Activated CD4-positive, alpha-beta T cell treated with anti-CD3 and anti-CD28 coated beads for 36 hours (primary cell): ENCODE measurements around the gene KHK. TPM values are rescaled to one million over a fixed set of nuclear protein-coding genes. Genes with fewer than 3 reads are reported as not detected.
A peak's percentile ranks its signal among the peaks of the same experiment; 100 is the strongest.
"Not testable (repeated sequence)": the region's sequence is repeated elsewhere in the genome, so short reads cannot be mapped to it uniquely, and the experiment has no call there.

ENCODE experiments used
- ATAC-seq: fragments of 200-7000 bp; cut with Tn5 transposase; one replicate; pipeline ENCODE4 v1.10.0; 2021; ENCODE audit warnings: mild to moderate bottlenecking, moderate library complexity
- CTCF ChIA-PET: fragments of 350-600 bp; sonication (Branson Sonifier 250); formaldehyde crosslinking; loops from one replicate; lab custom pipeline; 2021; ENCODE audit warnings: antibody characterized with exemption; lab: Charles Lee
- POLR2A ChIA-PET: fragments of 350-600 bp; sonication (Branson Sonifier 250); formaldehyde crosslinking; loops from one replicate; lab custom pipeline; 2021; ENCODE audit warnings: antibody characterized with exemption, inconsistent platforms; lab: Charles Lee
- DNase-seq: peaks from one replicate; pipeline ENCODE4 v3.0.0-alpha.2; 2020
- H3K27ac Mint-ChIP-seq: one replicate; pipeline ENCODE4 v1.8.0; 2021; ENCODE audit warnings: mixed read lengths
- H3K27me3 Mint-ChIP-seq: one replicate; pipeline ENCODE4 v1.8.0; 2021; ENCODE audit warnings: mixed read lengths
- H3K36me3 Mint-ChIP-seq: one replicate; pipeline ENCODE4 v1.8.0; 2021; ENCODE audit warnings: low read depth, mixed read lengths
- H3K4me1 Mint-ChIP-seq: one replicate; pipeline ENCODE4 v1.8.0; 2021; ENCODE audit warnings: mixed read lengths
- H3K4me3 Mint-ChIP-seq: one replicate; pipeline ENCODE4 v1.8.0; 2021; ENCODE audit warnings: mild to moderate bottlenecking, moderate library complexity, mixed read lengths
- H3K9me3 Mint-ChIP-seq: one replicate; pipeline ENCODE4 v1.8.0; 2021; ENCODE audit warnings: low read depth, mixed read lengths
- intact Hi-C, 2 experiments: fragments of 100-400 bp; cut with DNase I in 1 of 2; cut with micrococcal nuclease in 1 of 2; formaldehyde crosslinking; loops; one replicate each; pipeline versions ENCODE4 v1.14.2 to v1.15.1; 2022 to 2024; cut with DNase I, micrococcal nuclease
- total RNA-seq, 2 experiments: library from RNA; stranded (reverse); gene quantifications; one replicate each; pipeline ENCODE4 v1.2.3, GENCODE V29; 2021

The KHK gene
- total RNA-seq, 2 experiments from 2014 or later, result 10.6 to 12.7 TPM

GRCh38 chr2:27095745-27096651 lies 9.4 kb downstream of the KHK start:
- POLR2A ChIA-PET, result no interaction called here

GRCh38 chr2:27096748-27097297 lies 10.3 kb downstream of the KHK start:
- intact Hi-C loops, result loop anchor here (1.0 to 5.0 kb wide), 4 partner anchors 95 to 205 kb away; partner anchors contain the start of genes ATRAID (in 2 of the 2) and SLC5A6 (in 2 of the 2)
- POLR2A ChIA-PET, result interaction anchor here (0.6 kb wide), 1 partner anchor 95 kb away, joined by 4 read pairs; no protein-coding TSS in a partner anchor

More at GRCh38 chr2:27095745-27096651, 9.4 kb downstream of the KHK start:
- peak overlapping the region; percentile 30 for H3K27ac Mint-ChIP-seq
- intact Hi-C loops, result loop anchor here (1.0 to 5.0 kb wide), 4 partner anchors 96 to 206 kb away; partner anchors contain the start of genes ATRAID (in 2 of the 2) and SLC5A6 (in 2 of the 2)
- peak; percentile 72 for DNase-seq
- peak overlapping the region; percentile 35 for H3K4me3 Mint-ChIP-seq
- H3K27me3 Mint-ChIP-seq, result no peaks in the 10 kb centered on the region
- no peaks in the 10 kb centered on the region for H3K9me3 Mint-ChIP-seq
- CTCF ChIA-PET, result interaction anchor here (0.6 to 2.7 kb wide), 11 partner anchors 9 to 227 kb away, joined by 3 to 18 read pairs (median 3); partner anchors contain the start of genes KHK and OST4
- H3K36me3 Mint-ChIP-seq, result peaks cover 6% of the 10 kb centered on the region
- peaks cover 10% of the 10 kb centered on the region for H3K4me1 Mint-ChIP-seq
- peak; percentile 98 for ATAC-seq

GRCh38 chr2:27097341-27097740 lies 10.8 kb downstream of the KHK start:
- intact Hi-C loops, result loop anchor here in 1 of 2 experiments (5.0 kb wide), 3 partner anchors 95 to 205 kb away; partner anchors contain the start of genes ATRAID and SLC5A6
- no peak overlapping the region for H3K27ac Mint-ChIP-seq
- no peak for ATAC-seq
- H3K4me3 Mint-ChIP-seq, result no peak overlapping the region
- DNase-seq, result no peak
- POLR2A ChIA-PET, result no interaction called here
- peaks cover 6% of the 10 kb centered on the region for H3K36me3 Mint-ChIP-seq
- H3K9me3 Mint-ChIP-seq, result no peaks in the 10 kb centered on the region
- H3K27me3 Mint-ChIP-seq, result no peaks in the 10 kb centered on the region
- CTCF ChIA-PET, result interaction anchor here (1.0 to 4.1 kb wide), 10 partner anchors 10 to 206 kb away, joined by 3 to 23 read pairs (median 6); partner anchors contain the start of genes KHK and TRIM54
- H3K4me1 Mint-ChIP-seq, result peaks cover 10% of the 10 kb centered on the region

More at GRCh38 chr2:27096748-27097297, 10.3 kb downstream of the KHK start:
- ATAC-seq, result no peak
- no peak for DNase-seq
- no peaks in the 10 kb centered on the region for H3K27me3 Mint-ChIP-seq
- H3K36me3 Mint-ChIP-seq, result peaks cover 6% of the 10 kb centered on the region
- CTCF ChIA-PET, result interaction anchor here (0.6 to 2.7 kb wide), 10 partner anchors 10 to 207 kb away, joined by 3 to 18 read pairs (median 4); partner anchors contain the start of gene KHK
- no peak overlapping the region for H3K27ac Mint-ChIP-seq
- peaks cover 10% of the 10 kb centered on the region for H3K4me1 Mint-ChIP-seq
- H3K4me3 Mint-ChIP-seq, result no peak overlapping the region
- no peaks in the 10 kb centered on the region for H3K9me3 Mint-ChIP-seq

GRCh38 chr2:27099334-27099955 lies 12.9 kb downstream of the KHK start:
- Mint-ChIP-seq H3K27ac (no peak overlapping the region), H3K27me3 (no peaks in the 10 kb centered on the region), H3K4me1 (peaks cover 10% of the 10 kb centered on the region), H3K9me3 (no peaks in the 10 kb centered on the region), H3K4me3 (no peak overlapping the region), H3K36me3 (peaks cover 6% of the 10 kb centered on the region)
- CTCF ChIA-PET, result interaction anchor here (0.5 to 4.1 kb wide), 16 partner anchors 10 to 204 kb away, joined by 3 to 23 read pairs (median 3); partner anchors contain the start of genes CAD, KHK, TCF23 and TRIM54
- no peak for DNase-seq
- no peak for ATAC-seq
- POLR2A ChIA-PET, result no interaction called here
- intact Hi-C loops, result loop anchor here in 1 of 2 experiments (5.0 kb wide), 3 partner anchors 93 to 203 kb away; partner anchors contain the start of genes ATRAID and SLC5A6

- Mint-ChIP-seq H3K27ac (no peak overlapping the region), H3K4me3 (no peak overlapping the region), H3K4me1 (peaks cover 10% of the 10 kb centered on the region), H3K27me3 (no peaks in the 10 kb centered on the region), H3K36me3 (peaks cover 6% of the 10 kb centered on the region), H3K9me3 (no peaks in the 10 kb centered on the region)
- POLR2A ChIA-PET, result no interaction called here
- intact Hi-C loops, result no loop called here
- CTCF ChIA-PET, result interaction anchor here (0.7 to 4.1 kb wide), 10 partner anchors 10 to 203 kb away, joined by 3 to 23 read pairs (median 3); partner anchors contain the start of genes KHK, TCF23 and TRIM54
- ATAC-seq (no peak), DNase-seq (no peak)
These were observed 13.5 kb downstream of the KHK start for GRCh38 chr2:27100036-27100435.

- Mint-ChIP-seq H3K36me3 (peaks cover 6% of the 10 kb centered on the region), H3K4me3 (no peak overlapping the region), H3K27ac (no peak overlapping the region), H3K4me1 (no peaks in the 10 kb centered on the region), H3K9me3 (no peaks in the 10 kb centered on the region), H3K27me3 (peaks cover 2% of the 10 kb centered on the region)
- POLR2A ChIA-PET, result no interaction called here
- ATAC-seq, result no peak
- CTCF ChIA-PET, result interaction anchor here (0.6 to 1.3 kb wide), 3 partner anchors 15 to 27 kb away, joined by 3 to 4 read pairs (median 3); partner anchors contain the start of gene ABHD1
- intact Hi-C loops, result no loop called here
- DNase-seq, result no peak
These were observed 15.8 kb downstream of the KHK start for GRCh38 chr2:27102329-27102728.

GRCh38 chr2:27105981-27106380 lies 19.4 kb downstream of the KHK start:
- intact Hi-C loops, result no loop called here
- H3K27me3 Mint-ChIP-seq, result peaks cover 5% of the 10 kb centered on the region
- ATAC-seq (no peak), DNase-seq (no peak)
- ChIA-PET POLR2A (no interaction called here), CTCF (interaction anchor here (0.6 to 1.1 kb wide), 2 partner anchors 36 to 358 kb away, joined by 3 to 5 read pairs; no protein-coding TSS in a partner anchor)
- H3K27ac Mint-ChIP-seq, result no peak overlapping the region
- H3K9me3 Mint-ChIP-seq, result no peaks in the 10 kb centered on the region
- H3K36me3 Mint-ChIP-seq, result no peaks in the 10 kb centered on the region
- no peak overlapping the region for H3K4me3 Mint-ChIP-seq
- H3K4me1 Mint-ChIP-seq, result no peaks in the 10 kb centered on the region

- ATAC-seq (no peak), DNase-seq (no peak)
- Mint-ChIP-seq H3K27ac (no peak overlapping the region), H3K36me3 (no peaks in the 10 kb centered on the region), H3K4me3 (no peak overlapping the region), H3K4me1 (no peaks in the 10 kb centered on the region), H3K27me3 (peaks cover 5% of the 10 kb centered on the region), H3K9me3 (no peaks in the 10 kb centered on the region)
- ChIA-PET POLR2A (no interaction called here), CTCF (interaction anchor here (0.6 to 0.9 kb wide), 3 partner anchors 10 to 139 kb away, joined by 3 to 4 read pairs (median 3); no protein-coding TSS in a partner anchor)
- intact Hi-C loops, result no loop called here
These were observed 21.6 kb downstream of the KHK start for GRCh38 chr2:27108221-27108620.

- ATAC-seq (no peak), DNase-seq (no peak)
- intact Hi-C loops, result no loop called here
- Mint-ChIP-seq H3K27ac (no peak overlapping the region), H3K36me3 (no peaks in the 10 kb centered on the region), H3K4me3 (no peak overlapping the region), H3K27me3 (peaks cover 5% of the 10 kb centered on the region), H3K9me3 (no peaks in the 10 kb centered on the region), H3K4me1 (no peaks in the 10 kb centered on the region)
- ChIA-PET POLR2A (no interaction called here), CTCF (interaction anchor here (0.6 to 1.0 kb wide), 7 partner anchors 9 to 1374 kb away, joined by 3 to 5 read pairs (median 3); no protein-coding TSS in a partner anchor)
These were observed 22.5 kb downstream of the KHK start for GRCh38 chr2:27109083-27109482.

- CTCF ChIA-PET, result interaction anchor here (0.6 to 0.8 kb wide), 3 partner anchors 14 to 241 kb away, joined by 3 to 6 read pairs (median 4); partner anchors contain the start of gene PREB
- H3K36me3 Mint-ChIP-seq, H3K9me3 Mint-ChIP-seq, POLR2A ChIA-PET, H3K27me3 Mint-ChIP-seq, ATAC-seq, DNase-seq, H3K4me3 Mint-ChIP-seq, H3K27ac Mint-ChIP-seq, H3K4me1 Mint-ChIP-seq, intact Hi-C loops: not testable (repeated sequence)
These were observed 24.2 kb downstream of the KHK start for GRCh38 chr2:27110603-27111352.
